Measurements from ENCODE around the gene CLEC4C.
"Not testable (repeated sequence)": the region's sequence is repeated elsewhere in the genome, so short reads cannot be mapped to it uniquely, and the experiment has no call there.

DNA sequence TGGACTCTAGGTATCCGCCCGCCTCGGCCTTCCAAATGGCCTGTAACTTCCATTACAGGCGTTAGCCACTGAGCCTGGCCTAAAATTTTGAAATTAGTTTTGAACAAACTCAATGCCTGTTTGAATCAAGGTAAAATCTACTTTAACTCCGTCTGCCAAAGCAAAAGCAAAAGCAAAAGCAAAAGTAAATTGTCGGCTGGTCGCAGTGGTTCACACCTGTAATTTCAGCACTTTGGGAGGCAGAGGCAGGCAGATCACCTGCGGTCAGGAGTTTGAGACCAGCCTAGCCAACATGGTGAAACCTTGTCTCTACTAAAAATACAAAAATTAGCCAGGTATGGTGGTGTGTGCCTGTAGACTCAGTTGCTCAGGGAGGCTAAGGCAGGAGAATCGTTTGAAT is 8.5 kb upstream of the CLEC4C start:
- not testable (repeated sequence) for TF ChIP-seq POLR2A (IDR thresholded peaks at IDR 0.05; ENCODE audit: low read length); GATA1 (IDR thresholded peaks at IDR 0.05; ENCODE audit: low read depth, low read length)

Measured in erythroblast (primary cell).